Ectodermal cell (in vitro differentiated cells): ENCODE results near the gene RUNX1.

Experiments
- H3K27ac ChIP-seq: 2 replicates; pipeline ENCODE4 v1.7.0; 2013; ENCODE audit warnings: mild to moderate bottlenecking, low read depth, low read length; ENCODE audit not compliant: insufficient read depth, poor library complexity, severe bottlenecking
- H3K27me3 ChIP-seq: 2 replicates; pipeline ENCODE4 v1.7.0; 2013; ENCODE audit warnings: mild to moderate bottlenecking, low read length; ENCODE audit not compliant: insufficient read depth, control insufficient read depth, poor library complexity, severe bottlenecking
- H3K36me3 ChIP-seq: one replicate; pipeline ENCODE4 v1.7.0; 2013; ENCODE audit warnings: low read length; ENCODE audit not compliant: control insufficient read depth, insufficient read depth
- H3K4me1 ChIP-seq: one replicate; pipeline ENCODE4 v1.7.0; 2013; ENCODE audit warnings: low read length; ENCODE audit not compliant: control insufficient read depth, insufficient read depth
- H3K4me3 ChIP-seq: 2 replicates; pipeline ENCODE4 v1.7.0; 2013; ENCODE audit warnings: low read depth, low read length, control low read depth; ENCODE audit not compliant: insufficient read depth
- H3K9me3 ChIP-seq: 2 replicates; pipeline ENCODE4 v1.7.0; 2013; ENCODE audit warnings: mild to moderate bottlenecking, low read length, moderate library complexity; ENCODE audit not compliant: control insufficient read depth
- WGBS, 2 experiments: methylation state at CpG; one replicate each; pipeline ENCODE4 v1.1.7; 2013; ENCODE audit warnings: missing lambda C conversion rate in 2 of 2; 5-methylcytosine and 5-hydroxymethylcytosine counted together

RUNX1 gene

DNA sequence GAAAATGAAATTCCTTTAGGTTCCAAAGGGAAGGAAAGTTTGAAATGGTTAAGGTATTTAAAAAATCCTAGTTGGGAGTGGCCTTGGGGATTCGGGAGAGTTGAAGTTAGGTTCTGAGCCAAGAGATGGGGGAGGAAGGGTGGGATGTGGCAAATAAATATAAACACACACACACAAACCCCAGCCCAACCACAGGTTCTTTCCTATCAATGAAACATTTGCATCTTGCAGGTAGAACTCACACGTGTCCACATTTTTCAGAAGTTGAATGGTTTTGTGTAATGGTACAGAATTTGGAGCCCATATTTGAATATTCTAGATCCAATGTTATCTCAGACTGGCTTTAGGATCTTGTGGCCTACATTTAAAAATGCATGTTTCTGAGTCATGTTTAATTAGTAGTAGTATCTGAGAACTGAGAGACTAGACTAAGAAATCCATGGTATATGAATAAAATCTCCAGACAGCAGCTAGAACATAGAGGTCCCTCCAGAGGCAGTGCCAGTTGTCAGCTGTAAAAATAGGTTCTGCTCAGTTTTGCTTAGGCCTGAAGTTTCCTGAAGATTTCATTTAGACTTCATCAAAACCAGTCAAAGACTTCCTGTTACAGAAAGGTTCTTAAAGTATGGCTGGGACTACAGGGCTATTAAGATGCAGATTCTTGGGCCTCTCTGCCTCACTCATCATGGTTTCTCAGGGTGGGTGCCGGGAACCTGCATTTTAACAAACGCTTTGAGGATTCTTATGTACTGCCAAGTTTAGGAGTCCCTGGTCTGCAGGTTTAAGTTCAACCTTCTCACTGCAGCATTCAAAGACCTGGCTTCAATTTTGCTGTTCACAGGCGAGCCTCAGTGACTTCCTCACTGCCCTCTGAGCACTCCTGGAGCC, 21.3 kb downstream of the RUNX1 start:
- Histone ChIP-seq H3K36me3 (no peaks in the 10 kb centered on the region), H3K27ac (no peak overlapping the region), H3K4me1 (no peaks in the 10 kb centered on the region), H3K4me3 (no peak overlapping the region), H3K9me3 (no peaks in the 10 kb centered on the region), H3K27me3 (peaks cover 31% of the 10 kb centered on the region)
- 83 to 86% methylated on average over 5 of the region's 5 CpGs for WGBS, 2 experiments

DNA sequence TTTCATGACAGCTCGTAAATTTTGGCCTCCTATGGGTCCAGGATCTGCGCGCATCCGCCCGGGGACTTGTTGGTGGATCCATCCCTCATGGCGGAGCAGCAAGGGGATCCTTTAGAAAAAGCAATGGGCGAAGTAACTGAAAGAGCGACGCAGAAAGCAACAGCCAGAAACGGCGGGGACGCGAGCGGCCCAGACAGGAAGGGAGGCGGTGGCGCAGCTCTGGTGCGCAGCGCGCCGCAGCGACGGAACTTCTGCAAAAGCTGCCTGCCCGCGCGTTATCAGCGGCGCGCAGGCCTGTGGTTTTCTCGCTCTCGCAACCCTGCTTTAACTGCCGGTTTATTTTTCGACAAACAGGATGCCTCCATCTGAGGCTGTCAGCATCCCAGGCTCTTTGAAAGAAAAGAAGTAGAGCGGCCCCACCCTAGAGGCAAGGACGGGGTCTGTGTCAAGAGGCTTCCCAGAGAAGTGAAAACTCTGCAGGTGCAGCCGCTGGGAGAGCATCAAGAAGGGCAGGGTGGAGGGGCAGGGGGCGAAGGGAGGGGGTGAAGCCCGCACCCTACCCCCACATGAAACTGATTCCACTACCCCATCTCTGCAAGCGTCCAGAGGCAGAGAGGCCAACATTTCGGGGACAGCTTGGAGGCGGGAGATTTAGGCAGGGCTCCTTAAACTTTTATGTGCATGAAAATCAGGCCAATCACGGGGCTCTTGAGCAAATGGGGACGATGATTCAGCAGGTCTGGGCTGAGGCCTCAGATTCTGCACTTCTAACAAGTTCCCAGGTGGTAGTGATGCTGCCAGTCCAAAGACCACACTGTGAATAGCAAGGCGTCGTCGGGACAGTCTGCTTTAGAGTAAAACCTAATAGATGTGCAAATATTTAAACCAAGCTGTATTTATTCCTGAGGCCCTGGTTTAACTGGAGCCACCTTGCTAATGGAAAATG, 22.2 kb downstream of the RUNX1 start:
- Histone ChIP-seq H3K27ac (no peak overlapping the region), H3K9me3 (no peaks in the 10 kb centered on the region), H3K27me3 (peaks cover 31% of the 10 kb centered on the region), H3K4me3 (peak overlapping the region; percentile 16), H3K36me3 (no peaks in the 10 kb centered on the region), H3K4me1 (no peaks in the 10 kb centered on the region)
- WGBS, 2 experiments, result 33 to 35% methylated on average over 45 of the region's 45 CpGs

DNA sequence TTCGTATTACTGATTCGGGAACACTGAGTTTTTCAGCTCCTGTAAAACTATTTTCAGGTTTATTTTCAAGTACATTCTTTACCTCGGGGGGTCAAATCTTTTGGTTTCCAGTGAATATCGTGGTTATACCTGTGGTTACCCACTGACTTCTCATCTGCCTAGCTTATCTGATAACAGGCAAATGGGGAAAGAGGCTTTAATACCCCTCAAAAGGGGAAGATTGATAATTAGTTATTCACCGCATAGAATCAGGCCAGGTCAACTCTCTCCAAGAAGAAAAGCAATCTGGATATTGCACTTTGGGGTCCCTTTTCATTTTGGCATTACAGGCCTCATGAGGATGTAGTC, 23.0 kb downstream of the RUNX1 start:
- no peaks in the 10 kb centered on the region for H3K9me3 ChIP-seq
- H3K4me1 ChIP-seq, result no peaks in the 10 kb centered on the region
- no peak overlapping the region for H3K4me3 ChIP-seq
- peaks cover 31% of the 10 kb centered on the region for H3K27me3 ChIP-seq
- H3K36me3 ChIP-seq, result no peaks in the 10 kb centered on the region
- 94% methylated on average over 5 of the region's 5 CpGs for WGBS, 2 experiments
- no peak overlapping the region for H3K27ac ChIP-seq

DNA sequence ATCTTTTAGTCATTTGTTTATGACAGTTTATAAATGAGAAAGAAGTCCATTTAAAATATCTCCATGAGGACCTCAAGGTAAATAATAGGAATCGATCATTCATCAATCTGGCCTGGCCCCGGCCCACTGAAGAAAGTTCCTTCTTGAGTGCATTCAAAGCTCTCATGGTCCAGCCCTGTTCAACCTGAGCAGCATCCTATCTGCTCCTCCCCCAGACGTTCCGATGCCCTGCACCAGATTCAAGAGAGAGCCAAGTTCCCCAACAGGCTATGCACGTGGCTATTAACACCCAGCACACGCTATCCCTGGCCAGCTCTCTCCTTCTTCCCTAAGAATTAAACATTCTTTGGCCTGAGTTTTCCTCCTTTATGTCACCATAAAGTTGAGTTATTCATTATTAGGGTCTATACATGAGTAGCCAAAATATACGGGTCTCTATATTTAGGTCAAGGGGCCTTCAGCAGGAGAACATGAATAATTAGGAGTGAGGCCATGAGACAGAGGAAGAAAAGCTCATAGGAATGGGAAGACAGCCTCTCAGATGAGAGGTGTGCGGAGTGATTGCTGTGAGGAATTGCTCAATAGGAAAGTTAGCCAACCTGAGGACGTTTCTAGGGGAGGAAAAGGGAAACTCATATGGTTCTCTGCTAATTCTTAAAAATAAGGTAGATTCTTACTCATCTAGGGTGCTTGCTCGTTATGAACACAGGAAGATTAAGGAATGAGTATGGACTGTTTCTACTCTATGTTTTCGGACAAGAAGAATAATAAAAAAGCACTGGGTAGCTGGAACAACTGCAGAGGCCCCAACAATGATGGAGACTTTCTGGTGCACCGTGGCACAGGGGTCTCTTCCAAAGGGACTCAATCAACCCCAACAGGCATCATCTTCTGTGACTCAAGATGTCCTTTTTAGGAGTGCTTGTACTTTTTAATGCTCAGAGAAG, 23.6 kb downstream of the RUNX1 start:
- Histone ChIP-seq H3K27me3 (peaks cover 31% of the 10 kb centered on the region), H3K36me3 (no peaks in the 10 kb centered on the region), H3K9me3 (no peaks in the 10 kb centered on the region), H3K27ac (no peak overlapping the region), H3K4me3 (no peak overlapping the region), H3K4me1 (no peaks in the 10 kb centered on the region)
- 94 to 95% methylated on average over 12 of the region's 12 CpGs for WGBS, 2 experiments

DNA sequence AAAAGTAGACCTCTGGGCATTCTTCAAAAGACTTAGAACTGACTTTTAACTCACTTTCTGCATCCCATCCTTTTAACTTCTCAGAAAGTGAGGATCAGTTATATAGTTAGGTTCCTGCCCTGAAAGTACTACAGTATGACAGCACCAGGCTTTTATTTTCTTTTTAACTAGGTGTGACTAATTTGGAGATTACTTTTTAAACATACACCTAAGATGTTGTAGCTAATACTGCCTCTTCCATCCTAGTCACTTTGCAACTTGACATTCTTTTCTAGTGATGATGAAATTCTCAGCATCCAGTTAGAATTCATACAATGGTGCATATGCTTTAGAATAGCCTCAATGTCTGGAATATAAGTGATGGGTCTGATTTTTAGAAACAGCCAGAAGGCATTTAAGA, 24.6 kb downstream of the RUNX1 start:
- Histone ChIP-seq H3K4me3 (no peak overlapping the region), H3K9me3 (no peaks in the 10 kb centered on the region), H3K27me3 (peaks cover 31% of the 10 kb centered on the region), H3K36me3 (no peaks in the 10 kb centered on the region), H3K4me1 (no peaks in the 10 kb centered on the region), H3K27ac (no peak overlapping the region)

DNA sequence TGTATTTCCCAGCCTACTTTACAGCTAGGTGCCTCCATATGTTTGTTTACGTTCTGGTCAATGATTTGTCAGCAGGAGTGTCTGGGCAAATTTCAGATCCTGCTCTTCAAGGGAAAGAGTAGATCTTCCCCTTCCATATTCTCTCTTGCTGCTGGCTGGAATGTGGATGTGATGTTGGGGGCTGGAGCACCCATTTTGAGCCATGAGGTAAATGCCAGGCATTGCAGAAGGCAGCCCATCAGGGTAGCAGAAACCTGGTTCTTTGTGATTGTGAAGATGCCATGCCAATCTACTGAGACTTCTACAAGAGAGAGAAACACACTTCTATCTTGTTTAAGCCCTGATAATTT, 25.1 kb downstream of the RUNX1 start:
- H3K4me3 ChIP-seq, result no peak overlapping the region
- WGBS, 2 experiments, result 90 to 93% methylated on average over 1 of the region's 1 CpG
- no peak overlapping the region for H3K27ac ChIP-seq
- H3K27me3 ChIP-seq, result peaks cover 31% of the 10 kb centered on the region
- H3K9me3 ChIP-seq, result no peaks in the 10 kb centered on the region
- no peaks in the 10 kb centered on the region for H3K36me3 ChIP-seq
- H3K4me1 ChIP-seq, result no peaks in the 10 kb centered on the region

DNA sequence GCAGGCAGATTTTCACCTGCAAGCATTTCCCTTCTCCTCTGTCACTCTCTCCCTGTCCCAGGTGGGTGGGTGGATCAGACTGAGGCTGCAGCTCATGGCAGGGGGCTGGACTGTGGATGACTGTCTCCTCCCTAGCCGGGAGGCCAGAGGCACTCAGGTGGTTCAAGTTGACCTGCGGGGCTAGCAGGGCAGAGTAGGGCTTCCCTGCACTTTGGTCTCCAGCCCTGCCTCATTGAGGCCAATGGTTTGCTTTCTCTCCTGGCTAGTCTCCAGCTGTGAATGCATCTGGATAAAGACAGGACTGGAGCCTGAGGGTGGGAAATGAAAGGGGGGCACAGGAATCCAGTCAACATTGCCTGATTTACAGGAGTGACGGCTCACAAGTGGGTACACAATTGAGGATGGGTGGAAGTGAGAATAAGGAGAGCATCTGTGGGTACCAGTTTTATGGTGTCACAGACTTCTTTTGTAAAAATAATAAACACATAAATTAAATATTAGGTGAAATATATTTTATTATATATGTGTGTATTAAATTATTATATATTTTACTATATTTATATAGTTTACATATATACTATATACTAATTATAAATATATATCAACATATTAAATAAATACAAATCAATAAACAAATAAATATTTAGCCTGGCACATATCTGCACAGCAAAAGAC, 25.6 kb downstream of the RUNX1 start:
- Histone ChIP-seq H3K27ac (no peak overlapping the region), H3K36me3 (no peaks in the 10 kb centered on the region), H3K27me3 (peaks cover 31% of the 10 kb centered on the region), H3K9me3 (no peaks in the 10 kb centered on the region), H3K4me3 (no peak overlapping the region), H3K4me1 (no peaks in the 10 kb centered on the region)
- 79 to 80% methylated on average over 3 of the region's 3 CpGs for WGBS, 2 experiments

DNA sequence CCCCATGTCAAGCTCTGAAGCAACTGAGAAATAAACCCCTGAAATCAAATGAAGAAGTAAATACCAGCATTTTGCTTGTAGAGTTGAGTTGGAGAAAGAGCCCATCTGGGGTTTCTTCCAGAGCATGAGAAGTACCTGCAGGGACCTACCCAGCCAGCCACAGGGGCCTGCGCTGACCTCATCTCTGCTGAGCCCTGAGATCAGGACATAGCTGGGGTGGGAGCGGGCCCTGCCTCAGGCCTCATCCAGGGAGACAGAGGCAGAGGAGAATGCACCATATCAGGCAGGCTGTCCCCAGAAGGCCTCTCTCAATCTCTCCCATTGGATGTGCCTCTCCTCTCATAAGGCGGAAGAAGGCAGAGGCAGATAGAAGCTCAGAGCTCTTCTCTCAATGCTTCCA, 27.6 kb downstream of the RUNX1 start:
- Histone ChIP-seq H3K4me3 (no peak overlapping the region), H3K27me3 (peaks cover 14% of the 10 kb centered on the region), H3K27ac (no peak overlapping the region), H3K9me3 (no peaks in the 10 kb centered on the region), H3K36me3 (no peaks in the 10 kb centered on the region), H3K4me1 (no peaks in the 10 kb centered on the region)
- WGBS, 2 experiments, result 96 to 100% methylated on average over 3 of the region's 3 CpGs

DNA sequence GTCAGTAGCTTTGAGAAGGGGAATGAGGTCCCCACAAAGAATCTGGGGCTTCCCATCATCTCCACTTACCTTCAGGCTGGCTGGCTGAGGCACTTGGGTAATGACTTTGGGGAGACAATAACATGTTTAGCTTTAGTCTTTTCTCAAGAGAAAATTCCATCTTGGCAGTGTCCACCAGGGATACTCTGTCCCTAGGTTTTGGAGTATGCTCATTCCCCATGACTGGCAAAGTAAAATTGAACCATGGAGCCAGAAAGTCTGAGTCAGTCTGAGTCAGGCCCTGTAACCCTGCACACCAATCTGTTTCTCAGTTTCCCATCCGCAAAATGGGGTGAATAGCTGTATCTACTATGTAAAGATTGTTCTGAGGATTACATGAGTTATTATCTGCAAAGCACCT, 28.2 kb downstream of the RUNX1 start:
- peaks cover 7% of the 10 kb centered on the region for H3K27me3 ChIP-seq
- no peaks in the 10 kb centered on the region for H3K9me3 ChIP-seq
- H3K4me3 ChIP-seq, result no peak overlapping the region
- H3K36me3 ChIP-seq, result no peaks in the 10 kb centered on the region
- WGBS, 2 experiments, result 89 to 100% methylated on average over 1 of the region's 1 CpG
- H3K4me1 ChIP-seq, result no peaks in the 10 kb centered on the region
- no peak overlapping the region for H3K27ac ChIP-seq
